Gastrocnemius medialis (tissue), 4 donors: ENCODE results near the gene RNASET2.

Experiments used
- POLR2A ChIP-seq, 2 donors: fragments of 450-650 bp; IDR thresholded peaks; one replicate each; pipeline ENCODE4 v1.6.1; 2017; ENCODE audit warnings: antibody characterized with exemption in 2 of 2, mild to moderate bottlenecking in 2 of 2, moderate library complexity in 2 of 2
- TF ChIP-seq, protein P1 (sequence below), 5 experiments: fragments of 450-650 bp in 3 of 5; fragments of 200-600 bp in 2 of 5; sonication (generic) in 2 of 5; IDR thresholded peaks in 4 of 5; conservative IDR thresholded peaks in 1 of 5; 1 replicate in 4 of 5; 2 replicates in 1 of 5; pipeline ENCODE4 v1.5.1; 2016 to 2019; ENCODE audit warnings: antibody characterized with exemption in 5 of 5, mild to moderate bottlenecking in 3 of 5, moderate library complexity in 3 of 5

DNA sequence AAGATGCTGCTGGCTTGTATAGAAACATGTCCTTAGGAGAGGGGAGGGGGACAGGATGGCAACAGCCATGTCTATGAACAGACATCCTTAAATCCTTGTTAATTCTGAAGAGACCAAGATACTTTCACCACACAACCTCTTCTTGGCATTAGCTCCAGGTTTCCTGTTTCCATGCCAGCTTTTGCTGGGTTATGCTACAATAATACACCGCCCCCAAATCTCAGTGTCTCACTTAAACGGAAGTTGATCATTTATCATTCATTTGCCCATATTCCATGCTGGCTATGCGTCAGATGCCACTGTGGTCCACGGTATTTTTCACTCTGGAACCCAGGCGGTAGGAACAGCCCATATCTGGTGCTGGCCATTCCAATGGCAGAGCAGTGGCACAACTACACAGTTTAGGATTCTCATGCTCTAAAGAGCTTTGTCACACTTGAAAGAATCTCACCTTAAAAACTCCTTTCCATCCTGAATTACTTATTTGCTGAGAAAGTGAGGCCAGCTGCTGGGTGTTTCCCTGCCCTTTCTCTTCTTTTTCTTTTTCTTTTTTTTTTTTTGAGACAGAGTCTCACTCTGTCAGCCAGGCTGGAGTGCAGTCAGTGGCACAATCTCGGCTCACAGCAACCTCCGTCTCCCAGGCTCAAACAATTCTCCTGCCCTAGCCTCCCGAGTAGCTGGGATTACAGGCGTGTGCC is 3.7 kb upstream of the RNASET2 start:
- TF ChIP-seq POLR2A (IDR thresholded peaks at IDR 0.05) = no peak
- TF ChIP-seq, protein P1, sequence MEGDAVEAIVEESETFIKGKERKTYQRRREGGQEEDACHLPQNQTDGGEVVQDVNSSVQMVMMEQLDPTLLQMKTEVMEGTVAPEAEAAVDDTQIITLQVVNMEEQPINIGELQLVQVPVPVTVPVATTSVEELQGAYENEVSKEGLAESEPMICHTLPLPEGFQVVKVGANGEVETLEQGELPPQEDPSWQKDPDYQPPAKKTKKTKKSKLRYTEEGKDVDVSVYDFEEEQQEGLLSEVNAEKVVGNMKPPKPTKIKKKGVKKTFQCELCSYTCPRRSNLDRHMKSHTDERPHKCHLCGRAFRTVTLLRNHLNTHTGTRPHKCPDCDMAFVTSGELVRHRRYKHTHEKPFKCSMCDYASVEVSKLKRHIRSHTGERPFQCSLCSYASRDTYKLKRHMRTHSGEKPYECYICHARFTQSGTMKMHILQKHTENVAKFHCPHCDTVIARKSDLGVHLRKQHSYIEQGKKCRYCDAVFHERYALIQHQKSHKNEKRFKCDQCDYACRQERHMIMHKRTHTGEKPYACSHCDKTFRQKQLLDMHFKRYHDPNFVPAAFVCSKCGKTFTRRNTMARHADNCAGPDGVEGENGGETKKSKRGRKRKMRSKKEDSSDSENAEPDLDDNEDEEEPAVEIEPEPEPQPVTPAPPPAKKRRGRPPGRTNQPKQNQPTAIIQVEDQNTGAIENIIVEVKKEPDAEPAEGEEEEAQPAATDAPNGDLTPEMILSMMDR (IDR thresholded peaks at IDR 0.05 in 4 of 5, conservative IDR thresholded peaks at IDR 0.05 in 1 of 5) = no peak
